ENCODE results near the gene IRF5. TPM values are rescaled to one million over a fixed set of nuclear protein-coding genes. Genes with fewer than 3 reads are reported as not detected.

Gene IRF5
- total RNA-seq, 2 donors from 2014 or later = 5.8 to 10.3 TPM

- peak; percentile 74 for DNase-seq (ENCODE audit: low spot score)
- intact Hi-C loops (cut with DNase I) = no loop called here
These were observed 21.7 kb upstream of the IRF5 start for GRCh38 chr7:128915841-128916642.

GRCh38 chr7:128916643-128916915 lies 21.1 kb upstream of the IRF5 start:
- peak; percentile 26 for DNase-seq (ENCODE audit: low spot score)
- intact Hi-C loops (cut with DNase I) = no loop called here

- intact Hi-C loops (cut with DNase I) = no loop called here
- DNase-seq (ENCODE audit: low spot score) = peak; percentile 55
These were observed 20.6 kb upstream of the IRF5 start for GRCh38 chr7:128917122-128917521.

GRCh38 chr7:128918016-128918665 lies 19.6 kb upstream of the IRF5 start:
- intact Hi-C loops (cut with DNase I) = no loop called here
- DNase-seq (ENCODE audit: low spot score) = peak; percentile 29

- intact Hi-C loops (cut with DNase I) = no loop called here
- peak; percentile 51 for DNase-seq (ENCODE audit: low spot score)
These were observed 18.5 kb upstream of the IRF5 start for GRCh38 chr7:128919241-128919640.

GRCh38 chr7:128919881-128920799 lies 17.6 kb upstream of the IRF5 start:
- peak; percentile 38 for DNase-seq (ENCODE audit: low spot score)
- intact Hi-C loops (cut with DNase I) = no loop called here

- DNase-seq (ENCODE audit: low spot score) = peak; percentile 83
- intact Hi-C loops (cut with DNase I) = no loop called here
These were observed 16.7 kb upstream of the IRF5 start for GRCh38 chr7:128920913-128921582.

GRCh38 chr7:128921866-128922440 lies 15.8 kb upstream of the IRF5 start:
- intact Hi-C loops (cut with DNase I) = no loop called here
- peak; percentile 30 for DNase-seq (ENCODE audit: low spot score)

GRCh38 chr7:128922496-128923410 lies 15.0 kb upstream of the IRF5 start:
- intact Hi-C loops (cut with DNase I) = no loop called here
- peak; percentile 49 for DNase-seq (ENCODE audit: low spot score)

- DNase-seq (ENCODE audit: low spot score) = peak; percentile 36
- intact Hi-C loops (cut with DNase I) = no loop called here
These were observed 14.3 kb upstream of the IRF5 start for GRCh38 chr7:128923411-128923800.

- peak; percentile 14 for DNase-seq (ENCODE audit: low spot score)
- intact Hi-C loops (cut with DNase I) = no loop called here
These were observed 12.8 kb upstream of the IRF5 start for GRCh38 chr7:128924707-128925588.

- peak; percentile 57 for DNase-seq (ENCODE audit: low spot score)
- intact Hi-C loops (cut with DNase I) = no loop called here
These were observed 9.4 kb upstream of the IRF5 start for GRCh38 chr7:128928159-128928813.

- intact Hi-C loops (cut with DNase I) = no loop called here
- DNase-seq (ENCODE audit: low spot score) = peak; percentile 45
These were observed 8.6 kb upstream of the IRF5 start for GRCh38 chr7:128928882-128929788.

GRCh38 chr7:128931190-128931798 lies 6.4 kb upstream of the IRF5 start:
- intact Hi-C loops (cut with DNase I) = no loop called here
- peak; percentile 64 for DNase-seq (ENCODE audit: low spot score)
